Muscle layer of colon (tissue), 2 donors: ENCODE results near the gene CCDC152.

Experiments used
- H3K27ac ChIP-seq: one replicate; pipeline ENCODE4 v1.7.0; 2013; ENCODE audit warnings: low read depth, mild to moderate bottlenecking, low read length, moderate library complexity
- H3K27me3 ChIP-seq, 2 donors: one replicate each; pipeline ENCODE4 v1.7.0; 2013; ENCODE audit warnings: low read length in 2 of 2, mild to moderate bottlenecking in 2 of 2; ENCODE audit not compliant: insufficient read depth in 2 of 2, control insufficient read depth in 1 of 2
- H3K36me3 ChIP-seq: one replicate; pipeline ENCODE4 v1.7.0; 2013; ENCODE audit warnings: mild to moderate bottlenecking, low read length; ENCODE audit not compliant: insufficient read depth
- H3K4me1 ChIP-seq: one replicate; pipeline ENCODE4 v1.7.0; 2013; ENCODE audit warnings: mild to moderate bottlenecking, low read length; ENCODE audit not compliant: insufficient read depth
- H3K4me3 ChIP-seq, 2 donors: one replicate each; pipeline ENCODE4 v1.7.0; 2013; ENCODE audit warnings: low read length in 2 of 2, low read depth in 1 of 2, mild to moderate bottlenecking in 1 of 2, moderate library complexity in 1 of 2
- H3K9ac ChIP-seq: one replicate; pipeline ENCODE4 v1.7.0; 2013; ENCODE audit warnings: low read length
- H3K9me3 ChIP-seq: one replicate; pipeline ENCODE4 v1.7.0; 2013; ENCODE audit warnings: mild to moderate bottlenecking, low read length
- donor health status: abdominal sarcoma.
- donor health status: Adenocarcinoma of cecum.

Gene CCDC152

GRCh38 chr5:42784132-42784531, 27.5 kb downstream of the CCDC152 start:
- no peak overlapping the region for H3K9ac ChIP-seq
- H3K4me3 ChIP-seq = no peak overlapping the region
- H3K36me3 ChIP-seq = no peaks in the 10 kb centered on the region
- no peaks in the 10 kb centered on the region for H3K4me1 ChIP-seq
- peaks cover 5% of the 10 kb centered on the region for H3K9me3 ChIP-seq
- no peaks in the 10 kb centered on the region for H3K27me3 ChIP-seq
- no peak overlapping the region for H3K27ac ChIP-seq

- H3K9me3 ChIP-seq = peaks cover 5% of the 10 kb centered on the region
These were observed 29.1 kb downstream of the CCDC152 start for GRCh38 chr5:42785756-42786155.

GRCh38 chr5:42787073-42787472, 30.5 kb downstream of the CCDC152 start:
- H3K4me3 ChIP-seq = no peak overlapping the region
- peaks cover 5% of the 10 kb centered on the region for H3K9me3 ChIP-seq
- no peaks in the 10 kb centered on the region for H3K27me3 ChIP-seq
- H3K36me3 ChIP-seq = no peaks in the 10 kb centered on the region
- no peak overlapping the region for H3K27ac ChIP-seq
- H3K9ac ChIP-seq = no peak overlapping the region
- no peaks in the 10 kb centered on the region for H3K4me1 ChIP-seq

More at GRCh38 chr5:42785756-42786155, 29.1 kb downstream of the CCDC152 start:
- no peak overlapping the region for H3K9ac ChIP-seq
- H3K27me3 ChIP-seq = no peaks in the 10 kb centered on the region
- H3K36me3 ChIP-seq = no peaks in the 10 kb centered on the region
- H3K4me3 ChIP-seq = no peak overlapping the region
- H3K4me1 ChIP-seq = no peaks in the 10 kb centered on the region
- no peak overlapping the region for H3K27ac ChIP-seq

GRCh38 chr5:42787845-42788244, 31.2 kb downstream of the CCDC152 start:
- Histone ChIP-seq H3K27ac (no peak overlapping the region), H3K27me3 (no peaks in the 10 kb centered on the region), H3K9ac (no peak overlapping the region), H3K36me3 (no peaks in the 10 kb centered on the region), H3K4me1 (no peaks in the 10 kb centered on the region), H3K9me3 (peaks cover 5% of the 10 kb centered on the region), H3K4me3 (no peak overlapping the region)

GRCh38 chr5:42791151-42791550, 34.5 kb downstream of the CCDC152 start:
- Histone ChIP-seq H3K27me3 (no peaks in the 10 kb centered on the region), H3K36me3 (no peaks in the 10 kb centered on the region), H3K4me3 (no peak overlapping the region), H3K9ac (no peak overlapping the region), H3K9me3 (no peaks in the 10 kb centered on the region), H3K4me1 (no peaks in the 10 kb centered on the region), H3K27ac (no peak overlapping the region)

- H3K9ac ChIP-seq = no peak overlapping the region
- no peak overlapping the region for H3K27ac ChIP-seq
- H3K4me3 ChIP-seq = no peak overlapping the region
- H3K9me3 ChIP-seq = no peaks in the 10 kb centered on the region
- H3K36me3 ChIP-seq = peaks cover 11% of the 10 kb centered on the region
- H3K4me1 ChIP-seq = no peaks in the 10 kb centered on the region
- no peaks in the 10 kb centered on the region for H3K27me3 ChIP-seq
These were observed 41.9 kb downstream of the CCDC152 start for GRCh38 chr5:42798284-42799240.

- Histone ChIP-seq H3K4me3 (no peak overlapping the region), H3K36me3 (peaks cover 11% of the 10 kb centered on the region), H3K9ac (no peak overlapping the region), H3K9me3 (no peaks in the 10 kb centered on the region), H3K4me1 (no peaks in the 10 kb centered on the region), H3K27ac (no peak overlapping the region), H3K27me3 (no peaks in the 10 kb centered on the region)
These were observed 42.6 kb downstream of the CCDC152 start for GRCh38 chr5:42799241-42799608.

GRCh38 chr5:42799668-42800114, 43.1 kb downstream of the CCDC152 start:
- Histone ChIP-seq H3K4me1 (no peaks in the 10 kb centered on the region), H3K9ac (no peak overlapping the region), H3K4me3 (no peak overlapping the region), H3K27me3 (no peaks in the 10 kb centered on the region), H3K9me3 (no peaks in the 10 kb centered on the region), H3K27ac (no peak overlapping the region), H3K36me3 (peaks cover 14% of the 10 kb centered on the region)

GRCh38 chr5:42800748-42801330, 44.2 kb downstream of the CCDC152 start:
- Histone ChIP-seq H3K4me1 (no peaks in the 10 kb centered on the region), H3K4me3 (no peak overlapping the region), H3K36me3 (peaks cover 22% of the 10 kb centered on the region), H3K27me3 (no peaks in the 10 kb centered on the region), H3K27ac (no peak overlapping the region), H3K9me3 (no peaks in the 10 kb centered on the region), H3K9ac (no peak overlapping the region)

GRCh38 chr5:42801516-42802166, 45.0 kb downstream of the CCDC152 start:
- Histone ChIP-seq H3K4me1 (no peaks in the 10 kb centered on the region), H3K27ac (no peak overlapping the region), H3K27me3 (no peaks in the 10 kb centered on the region), H3K36me3 (peaks cover 29% of the 10 kb centered on the region), H3K9me3 (no peaks in the 10 kb centered on the region), H3K9ac (no peak overlapping the region), H3K4me3 (no peak overlapping the region)

- no peak overlapping the region for H3K27ac ChIP-seq
- H3K4me3 ChIP-seq = no peak overlapping the region
- no peaks in the 10 kb centered on the region for H3K9me3 ChIP-seq
- H3K36me3 ChIP-seq = peaks cover 36% of the 10 kb centered on the region
- no peaks in the 10 kb centered on the region for H3K27me3 ChIP-seq
- no peak overlapping the region for H3K9ac ChIP-seq
- H3K4me1 ChIP-seq = peaks cover 4% of the 10 kb centered on the region
These were observed 48.2 kb downstream of the CCDC152 start for GRCh38 chr5:42804717-42805339.
